Upper lobe of right lung (tissue), 1 donor: ENCODE measurements around the gene ARSI. TPM values are rescaled to one million over a fixed set of nuclear protein-coding genes. Genes with fewer than 3 reads are reported as not detected.

Source experiments
- ATAC-seq: fragments of 200-7000 bp; cut with Tn5 transposase; one replicate; pipeline ENCODE4 v1.9.1; 2020; ENCODE audit warnings: mild to moderate bottlenecking, moderate library complexity
- DNase-seq: peaks from one replicate; pipeline ENCODE4 v3.0.0-alpha.2; 2020
- H3K27ac ChIP-seq: fragments of 200-600 bp; one replicate; pipeline ENCODE4 v1.8.0; 2022
- H3K27me3 ChIP-seq: fragments of 200-600 bp; one replicate; pipeline ENCODE4 v1.8.0; 2022; ENCODE audit warnings: mild to moderate bottlenecking
- H3K36me3 ChIP-seq: fragments of 200-600 bp; one replicate; pipeline ENCODE4 v1.8.0; 2022
- H3K4me1 ChIP-seq: fragments of 200-600 bp; one replicate; pipeline ENCODE4 v1.8.0; 2022
- H3K4me3 ChIP-seq: fragments of 200-600 bp; one replicate; pipeline ENCODE4 v1.8.0; 2022; ENCODE audit warnings: mild to moderate bottlenecking
- H3K9me3 ChIP-seq: fragments of 200-600 bp; one replicate; pipeline ENCODE4 v1.8.0; 2022
- CTCF ChIP-seq: fragments of 200-600 bp; IDR thresholded peaks from one replicate; pipeline ENCODE4 v1.8.0; 2022; ENCODE audit warnings: antibody characterized with exemption
- intact Hi-C: fragments of 100-400 bp; cut with DNase I; formaldehyde crosslinking; loops from one replicate; pipeline ENCODE4 v1.11.0; 2022
- total RNA-seq: library from RNA; stranded (reverse); fragmentation: NEBNext Ultra II Directional; extraction: Animal tissue kit (Norgen Biotek cat#: 25700); gene quantifications from one replicate; pipeline ENCODE4 v1.2.1, GENCODE V29; 2021
- donor health status: DM: no; HTN: yes; CAD: no; lungs with severe emphysema.

ARSI gene
- total RNA-seq, 1 donor from 2014 or later = 4.0 TPM

- no peaks in the 10 kb centered on the region for H3K36me3 ChIP-seq
- H3K9me3 ChIP-seq = no peaks in the 10 kb centered on the region
- no peak for TF ChIP-seq CTCF
- intact Hi-C loops = no loop called here
- no peaks in the 10 kb centered on the region for H3K4me1 ChIP-seq
- DNase-seq (no peak), ATAC-seq (peak; percentile 68)
- no peak overlapping the region for H3K4me3 ChIP-seq
- no peak overlapping the region for H3K27ac ChIP-seq
- no peaks in the 10 kb centered on the region for H3K27me3 ChIP-seq
Observed at GRCh38 chr5:150340614-150341255, 38.0 kb upstream of the ARSI start.

GRCh38 chr5:150339841-150340240 is 37.1 kb upstream of the ARSI start:
- ATAC-seq (no peak), DNase-seq (no peak)
- H3K4me3 ChIP-seq = no peak overlapping the region
- H3K27ac ChIP-seq = no peak overlapping the region
- H3K4me1 ChIP-seq = no peaks in the 10 kb centered on the region
- no peaks in the 10 kb centered on the region for H3K36me3 ChIP-seq
- no peaks in the 10 kb centered on the region for H3K9me3 ChIP-seq
- TF ChIP-seq CTCF = no peak
- no peaks in the 10 kb centered on the region for H3K27me3 ChIP-seq
- intact Hi-C loops = no loop called here

GRCh38 chr5:150339165-150339564 is 36.5 kb upstream of the ARSI start:
- TF ChIP-seq CTCF = no peak
- Histone ChIP-seq H3K4me3 (no peak overlapping the region), H3K36me3 (no peaks in the 10 kb centered on the region), H3K9me3 (no peaks in the 10 kb centered on the region), H3K27ac (no peak overlapping the region), H3K27me3 (no peaks in the 10 kb centered on the region), H3K4me1 (no peaks in the 10 kb centered on the region)
- DNase-seq = no peak
- no peak for ATAC-seq
- intact Hi-C loops = no loop called here

- DNase-seq (no peak), ATAC-seq (peak; percentile 15)
- no peaks in the 10 kb centered on the region for H3K4me1 ChIP-seq
- H3K36me3 ChIP-seq = no peaks in the 10 kb centered on the region
- no peak for TF ChIP-seq CTCF
- no peaks in the 10 kb centered on the region for H3K27me3 ChIP-seq
- no peak overlapping the region for H3K27ac ChIP-seq
- H3K4me3 ChIP-seq = no peak overlapping the region
- intact Hi-C loops = no loop called here
- no peaks in the 10 kb centered on the region for H3K9me3 ChIP-seq
Observed at GRCh38 chr5:150338546-150338945, 35.8 kb upstream of the ARSI start.

GRCh38 chr5:150335778-150336177 is 33.1 kb upstream of the ARSI start:
- no peak for TF ChIP-seq CTCF
- DNase-seq (no peak), ATAC-seq (no peak)
- Histone ChIP-seq H3K4me3 (no peak overlapping the region), H3K36me3 (no peaks in the 10 kb centered on the region), H3K4me1 (no peaks in the 10 kb centered on the region), H3K9me3 (no peaks in the 10 kb centered on the region), H3K27ac (no peak overlapping the region), H3K27me3 (no peaks in the 10 kb centered on the region)
- intact Hi-C loops = no loop called here

- ATAC-seq = no peak
- no peak overlapping the region for H3K27ac ChIP-seq
- TF ChIP-seq CTCF = no peak
- no peaks in the 10 kb centered on the region for H3K4me1 ChIP-seq
- H3K4me3 ChIP-seq = no peak overlapping the region
- no peaks in the 10 kb centered on the region for H3K27me3 ChIP-seq
- no peak for DNase-seq
- no peaks in the 10 kb centered on the region for H3K36me3 ChIP-seq
- H3K9me3 ChIP-seq = no peaks in the 10 kb centered on the region
- intact Hi-C loops = no loop called here
Observed at GRCh38 chr5:150333400-150333799, 30.7 kb upstream of the ARSI start.
